Adrenal gland (tissue), 12 donors: ENCODE results near the gene PTPRN2. TPM values are rescaled to one million over a fixed set of nuclear protein-coding genes. Genes with fewer than 3 reads are reported as not detected.

Source experiments
- DNase-seq, 7 donors: peaks; one replicate each; pipeline ENCODE4 v3.0.0-alpha.2; 2019 to 2020
- H3K27ac ChIP-seq, 5 donors: fragments of 200-600 bp; sonication (generic) in 4 of 5; 1 replicate in 3 of 5; 2 replicates in 2 of 5; pipeline versions ENCODE4 v1.5.1 to v1.8.0; 2016 to 2020; ENCODE audit warnings: mild to moderate bottlenecking in 1 of 5
- H3K27me3 ChIP-seq: fragments of 200-600 bp; 2 replicates; pipeline ENCODE4 v1.8.0; 2021
- H3K36me3 ChIP-seq, 2 donors: fragments of 200-600 bp; replicated peaks in 1 of 2; 1 replicate in 1 of 2; 2 replicates in 1 of 2; pipeline versions ENCODE4 v1.5.1 to v1.8.0; 2018 to 2022
- H3K4me1 ChIP-seq, 2 donors: fragments of 200-600 bp; replicated peaks in 1 of 2; 1 replicate in 1 of 2; 2 replicates in 1 of 2; pipeline versions ENCODE4 v1.5.1 to v1.8.0; 2018 to 2021
- H3K4me3 ChIP-seq, 4 donors: fragments of 200-600 bp; sonication (generic) in 3 of 4; one replicate each; pipeline ENCODE4 v1.5.1; 2016 to 2018
- H3K9me3 ChIP-seq, 3 donors: fragments of 200-600 bp; sonication (generic) in 1 of 3; replicated peaks in 1 of 3; 1 replicate in 2 of 3; 2 replicates in 1 of 3; pipeline versions ENCODE4 v1.5.1 to v1.8.0; 2016 to 2021
- CTCF ChIP-seq, 6 experiments: fragments of 450-650 bp in 4 of 6; fragments of 200-600 bp in 2 of 6; sonication (generic) in 1 of 6; IDR thresholded peaks; 1 replicate in 5 of 6; 2 replicates in 1 of 6; pipeline versions ENCODE4 v1.5.1 to v1.8.0; 2016 to 2021; ENCODE audit warnings: antibody characterized with exemption in 6 of 6, mild to moderate bottlenecking in 2 of 6, moderate library complexity in 1 of 6
- POLR2A ChIP-seq, 2 donors: fragments of 450-650 bp; IDR thresholded peaks; one replicate each; pipeline ENCODE4 v1.6.1; 2017; ENCODE audit warnings: antibody characterized with exemption in 2 of 2, mild to moderate bottlenecking in 2 of 2, moderate library complexity in 1 of 2
- WGBS, 4 donors: extraction: QIAGEN DNeasy Blood & Tissue Kit in 2 of 4; methylation state at CpG; one replicate each; pipeline versions ENCODE4 v1.1.5 to v1.1.7; 2013 to 2017; 5-methylcytosine and 5-hydroxymethylcytosine counted together
- intact Hi-C, 2 donors: fragments of 100-400 bp; cut with DNase I; formaldehyde crosslinking; loops; one replicate each; pipeline versions ENCODE4 v1.14.1 to v1.15.0; 2022 to 2023
- polyA plus RNA-seq, 3 donors: library from polyadenylated mRNA; stranded (reverse); fragments of 200-250 nt in 2 of 3; fragments of 350-450 nt in 1 of 3; fragmentation: Illumina TruSeq in 1 of 3; extraction: RNeasy Lipid Tissue Mini Kit (QIAGEN cat#74804) in 1 of 3; gene quantifications; one replicate each; pipeline ENCODE4 v1.2.3, GENCODE V29; 2013 to 2014
- total RNA-seq, 9 donors: library from RNA; depleted of rRNA in 4 of 9; stranded (reverse); fragments of >200 nt in 4 of 9; fragments of 120-200 nt in 1 of 9; fragmentation: NEBNext Ultra II Directional in 1 of 9; extraction: Animal tissue kit (Norgen Biotek cat#: 25700) in 1 of 9; gene quantifications; one replicate each; pipeline versions ENCODE4 v1.1.0 to v1.2.4, GENCODE V29; 2013 to 2023
- donor health status: healthy with polysubstance abuse.
- donor health status: Bipolar disorder and iron deficiency.
- donor health status: DM: yes; HTN: yes; CAD: no.
- donor health status: DM: no; HTN: no; CAD: no.
- donor health status: DM: no; HTN: no; CAD: no.
- donor health status: DM: yes; HTN: yes; CAD: no.

PTPRN2 gene
- total and polyA plus RNA-seq, 12 donors, result 2.2 to 16.2 (median 3.4) TPM

- WGBS, 4 donors, result 80 to 93% (median 86%) methylated on average over 13 of the region's 13 CpGs
- DNase-seq, result no peak
These were observed 759.4 kb downstream of the PTPRN2 start for GRCh38 chr7:157828190-157828589.

GRCh38 chr7:157827863-157828160, 759.8 kb downstream of the PTPRN2 start:
- DNase-seq, result no peak

More at GRCh38 chr7:157828190-157828589, 759.4 kb downstream of the PTPRN2 start:
- Histone ChIP-seq H3K27ac (no peak overlapping the region), H3K9me3 (no peaks in the 10 kb centered on the region), H3K27me3 (no peaks in the 10 kb centered on the region), H3K4me3 (no peak overlapping the region), H3K36me3 (no peaks in the 10 kb centered on the region), H3K4me1 (no peaks in the 10 kb centered on the region)
- intact Hi-C loops, result no loop called here
- no peak for TF ChIP-seq POLR2A (IDR thresholded peaks at IDR 0.05)
- no peak for TF ChIP-seq CTCF (IDR thresholded peaks at IDR 0.05)

GRCh38 chr7:157827045-157827862, 760.4 kb downstream of the PTPRN2 start:
- H3K27me3 ChIP-seq, result no peaks in the 10 kb centered on the region
- TF ChIP-seq POLR2A (IDR thresholded peaks at IDR 0.05) (no peak), CTCF (IDR thresholded peaks at IDR 0.05) (no peak)
- H3K9me3 ChIP-seq, result no peaks in the 10 kb centered on the region
- 81 to 86% (median 86%) methylated on average over 20 to 23 of the region's 23 CpGs for WGBS, 4 donors
- no peak overlapping the region for H3K4me3 ChIP-seq
- H3K27ac ChIP-seq, result no peak overlapping the region
- no peaks in the 10 kb centered on the region for H3K36me3 ChIP-seq
- no peaks in the 10 kb centered on the region for H3K4me1 ChIP-seq
- intact Hi-C loops, result no loop called here
- DNase-seq, result no peak

More at GRCh38 chr7:157827863-157828160, 759.8 kb downstream of the PTPRN2 start:
- Histone ChIP-seq H3K4me3 (no peak overlapping the region), H3K9me3 (no peaks in the 10 kb centered on the region), H3K27ac (no peak overlapping the region), H3K36me3 (no peaks in the 10 kb centered on the region), H3K4me1 (no peaks in the 10 kb centered on the region), H3K27me3 (no peaks in the 10 kb centered on the region)
- TF ChIP-seq CTCF (IDR thresholded peaks at IDR 0.05) (no peak), POLR2A (IDR thresholded peaks at IDR 0.05) (no peak)
- 73 to 84% (median 73%) methylated on average over 10 of the region's 10 CpGs for WGBS, 4 donors
- intact Hi-C loops, result no loop called here

- DNase-seq, result no peak
- Histone ChIP-seq H3K27me3 (no peaks in the 10 kb centered on the region), H3K27ac (no peak overlapping the region), H3K9me3 (no peaks in the 10 kb centered on the region), H3K4me3 (no peak overlapping the region), H3K36me3 (no peaks in the 10 kb centered on the region), H3K4me1 (no peaks in the 10 kb centered on the region)
- intact Hi-C loops, result no loop called here
- TF ChIP-seq CTCF (IDR thresholded peaks at IDR 0.05) (no peak), POLR2A (IDR thresholded peaks at IDR 0.05) (no peak)
- 89 to 96% (median 93%) methylated on average over 12 to 17 of the region's 17 CpGs for WGBS, 4 donors
These were observed 761.1 kb downstream of the PTPRN2 start for GRCh38 chr7:157826566-157826965.
